ENCODE results near the gene NSD1. TPM values are rescaled to one million over a fixed set of nuclear protein-coding genes. Genes with fewer than 3 reads are reported as not detected.

The NSD1 gene
- polyA plus RNA-seq, 3 donors: 7.1 to 8.7 (median 8.3) TPM

GRCh38 chr5:177344891-177345290 lies 211.3 kb downstream of the NSD1 start:
- WGBS, 3 donors: 92 to 98% (median 97%) methylated on average over 5 to 6 of the region's 6 CpGs
- H3K27ac ChIP-seq (ENCODE audit: low read depth, low read length): no peak overlapping the region

GRCh38 chr5:177346820-177347219 lies 213.2 kb downstream of the NSD1 start:
- WGBS, 3 donors: 44 to 83% (median 77%) methylated on average over 4 of the region's 4 CpGs
- no peak overlapping the region for H3K27ac ChIP-seq (ENCODE audit: low read depth, low read length)

GRCh38 chr5:177347699-177348098 lies 214.1 kb downstream of the NSD1 start:
- 72 to 86% (median 84%) methylated on average over 4 of the region's 4 CpGs for WGBS, 3 donors
- no peak overlapping the region for H3K27ac ChIP-seq (ENCODE audit: low read depth, low read length)

GRCh38 chr5:177349362-177349647 lies 215.7 kb downstream of the NSD1 start:
- 40 to 69% (median 69%) methylated on average over 3 of the region's 3 CpGs for WGBS, 3 donors
- H3K27ac ChIP-seq (ENCODE audit: low read depth, low read length): no peak overlapping the region

- no peak overlapping the region for H3K27ac ChIP-seq (ENCODE audit: low read depth, low read length)
- 51 to 88% (median 86%) methylated on average over 5 of the region's 5 CpGs for WGBS, 3 donors
These were observed 216.2 kb downstream of the NSD1 start for GRCh38 chr5:177349762-177350161.

Other genes starting within 250 kb of the NSD1 start
- 10 to 100 TPM in 2 of 3 donors, 1 to 10 TPM in 1; 4.0 to 48.0 (median 21.6) TPM for gene HK3, start 234.4 kb upstream of the NSD1 start, polyA plus RNA-seq
- 10 to 100 TPM; 15.8 to 26.0 (median 21.6) TPM for gene UIMC1, start 127.0 kb upstream of the NSD1 start, polyA plus RNA-seq
- gene ZNF346, start 111.1 kb upstream of the NSD1 start, polyA plus RNA-seq: 1 to 10 TPM; 5.3 to 6.0 (median 5.8) TPM
- 10 to 100 TPM in 1 of 3 donors, under 1 TPM in 2; 0.56 to 18.9 (median 0.98) TPM for gene FGFR4, start 46.9 kb upstream of the NSD1 start, polyA plus RNA-seq
- gene RAB24, start 169.9 kb downstream of the NSD1 start, polyA plus RNA-seq: 10 to 100 TPM; 33.7 to 70.7 (median 59.7) TPM
- gene PRELID1, start 170.0 kb downstream of the NSD1 start, polyA plus RNA-seq: 100 to 1,000 TPM in 2 of 3 donors, 10 to 100 TPM in 1; 94.6 to 215 (median 185) TPM
- 10 to 100 TPM in 2 of 3 donors, 1 to 10 TPM in 1; 5.4 to 11.1 (median 10.1) TPM for gene MXD3, start 178.1 kb downstream of the NSD1 start, polyA plus RNA-seq
- gene LMAN2, start 217.9 kb downstream of the NSD1 start, polyA plus RNA-seq: 100 to 1,000 TPM; 100 to 227 (median 155) TPM
- gene RGS14, start 224.2 kb downstream of the NSD1 start, polyA plus RNA-seq: 10 to 100 TPM; 10.1 to 17.9 (median 15.9) TPM